Parathyroid adenoma (tissue), 2 donors: ENCODE measurements around the gene SH3BP2.

Experiments used
- H2AFZ ChIP-seq: fragments of 300-600 bp; sonication (generic); one replicate; pipeline ENCODE4 v1.7.0; 2017; ENCODE audit warnings: antibody characterized with exemption, mild to moderate bottlenecking
- H3K27ac ChIP-seq: fragments of 300-600 bp; sonication (generic); one replicate; pipeline ENCODE4 v1.7.0; 2017
- H3K27me3 ChIP-seq: fragments of 300-600 bp; sonication (generic); one replicate; pipeline ENCODE4 v1.7.0; 2017; ENCODE audit warnings: low read length; ENCODE audit not compliant: control insufficient read depth, insufficient read depth
- H3K36me3 ChIP-seq: fragments of 300-600 bp; sonication (generic); one replicate; pipeline ENCODE4 v1.7.0; 2017; ENCODE audit warnings: low read length; ENCODE audit not compliant: control insufficient read depth, insufficient read depth
- H3K4me1 ChIP-seq: fragments of 300-600 bp; sonication (generic); one replicate; pipeline ENCODE4 v1.7.0; 2017; ENCODE audit warnings: control low read depth
- H3K4me2 ChIP-seq: fragments of 300-600 bp; sonication (generic); one replicate; pipeline ENCODE4 v1.7.0; 2017; ENCODE audit warnings: low read length
- H3K4me3 ChIP-seq: fragments of 300-600 bp; sonication (generic); one replicate; pipeline ENCODE4 v1.7.0; 2017; ENCODE audit warnings: low read depth, low read length
- H3K79me2 ChIP-seq: fragments of 300-600 bp; sonication (generic); one replicate; pipeline ENCODE4 v1.7.0; 2017; ENCODE audit warnings: control low read depth
- H3K9ac ChIP-seq: fragments of 300-600 bp; sonication (generic); one replicate; pipeline ENCODE4 v1.7.0; 2017; ENCODE audit warnings: mild to moderate bottlenecking
- H3K9me3 ChIP-seq: fragments of 300-600 bp; sonication (generic); one replicate; pipeline ENCODE4 v1.7.0; 2017; ENCODE audit warnings: low read length; ENCODE audit not compliant: control insufficient read depth
- CTCF ChIP-seq: fragments of 300-600 bp; sonication (generic); IDR thresholded peaks from one replicate; pipeline ENCODE4 v1.7.0; 2017; ENCODE audit warnings: antibody characterized with exemption, mild to moderate bottlenecking
- donor health status: primary hyperparathyroidism.

SH3BP2 gene

GRCh38 chr4:2809610-2810180 lies 16.8 kb downstream of the SH3BP2 start:
- H3K27me3 ChIP-seq: no peaks in the 10 kb centered on the region
- peaks cover 7% of the 10 kb centered on the region for H3K79me2 ChIP-seq
- no peak for TF ChIP-seq CTCF
- no peak overlapping the region for H2AFZ ChIP-seq
- H3K4me1 ChIP-seq: peaks cover 8% of the 10 kb centered on the region
- H3K9ac ChIP-seq: no peak overlapping the region
- H3K9me3 ChIP-seq: no peaks in the 10 kb centered on the region
- H3K4me2 ChIP-seq: no peak overlapping the region
- no peak overlapping the region for H3K4me3 ChIP-seq
- no peak overlapping the region for H3K27ac ChIP-seq
- no peaks in the 10 kb centered on the region for H3K36me3 ChIP-seq

- Histone ChIP-seq H3K36me3 (no peaks in the 10 kb centered on the region), H2AFZ (no peak overlapping the region), H3K79me2 (peaks cover 2% of the 10 kb centered on the region), H3K9ac (no peak overlapping the region), H3K4me1 (peaks cover 8% of the 10 kb centered on the region), H3K27ac (no peak overlapping the region), H3K27me3 (no peaks in the 10 kb centered on the region), H3K4me2 (no peak overlapping the region), H3K9me3 (no peaks in the 10 kb centered on the region), H3K4me3 (no peak overlapping the region)
- no peak for TF ChIP-seq CTCF
Observed at GRCh38 chr4:2810388-2810787, 17.5 kb downstream of the SH3BP2 start.

- Histone ChIP-seq H3K4me1 (peaks cover 8% of the 10 kb centered on the region), H3K79me2 (no peaks in the 10 kb centered on the region), H3K4me2 (peak overlapping the region; percentile 26), H2AFZ (no peak overlapping the region), H3K27me3 (no peaks in the 10 kb centered on the region), H3K9ac (no peak overlapping the region), H3K9me3 (no peaks in the 10 kb centered on the region), H3K27ac (peak overlapping the region; percentile 29), H3K36me3 (no peaks in the 10 kb centered on the region), H3K4me3 (no peak overlapping the region)
- no peak for TF ChIP-seq CTCF
Observed at GRCh38 chr4:2811830-2812611, 19.1 kb downstream of the SH3BP2 start.

GRCh38 chr4:2812612-2813354 lies 19.9 kb downstream of the SH3BP2 start:
- H3K79me2 ChIP-seq: no peaks in the 10 kb centered on the region
- no peaks in the 10 kb centered on the region for H3K9me3 ChIP-seq
- no peak overlapping the region for H3K4me3 ChIP-seq
- H3K9ac ChIP-seq: no peak overlapping the region
- no peak overlapping the region for H2AFZ ChIP-seq
- no peaks in the 10 kb centered on the region for H3K36me3 ChIP-seq
- H3K4me2 ChIP-seq: peak overlapping the region; percentile 30
- no peak for TF ChIP-seq CTCF
- H3K27ac ChIP-seq: no peak overlapping the region
- peaks cover 8% of the 10 kb centered on the region for H3K4me1 ChIP-seq
- H3K27me3 ChIP-seq: no peaks in the 10 kb centered on the region
